HepG2 (cell line): ENCODE results near the gene MYO7B. TPM values are rescaled to one million over a fixed set of nuclear protein-coding genes. Genes with fewer than 3 reads are reported as not detected.
A peak's percentile ranks its signal among the peaks of the same experiment; 100 is the strongest.

Experiments
- ADNP ChIP-seq: sonication (generic); formaldehyde crosslinking; IDR thresholded peaks from 2 replicates; pipeline ENCODE4 v1.4.0; 2020; ENCODE audit warnings: missing genetic modification reagents
- FIP1L1 ChIP-seq: fragments of 200-400 bp; formaldehyde crosslinking; IDR thresholded peaks from 2 replicates; pipeline ENCODE4 v1.6.1; 2018; ENCODE audit warnings: low read depth, mild to moderate bottlenecking, low read length, moderate library complexity, borderline replicate concordance; ENCODE audit not compliant: insufficient read depth
- GATAD1 ChIP-seq: IDR thresholded peaks from 2 replicates; pipeline ENCODE4 v1.6.1; 2016; ENCODE audit warnings: missing genetic modification reagents, missing compliant biosample characterization
- HMGA1 ChIP-seq: sonication (generic); formaldehyde crosslinking; conservative IDR thresholded peaks from 2 replicates; pipeline ENCODE4 v1.4.0; 2020; ENCODE audit warnings: missing genetic modification reagents
- ISL2 ChIP-seq: sonication (generic); formaldehyde crosslinking; IDR thresholded peaks from 2 replicates; pipeline ENCODE4 v1.5.0; 2020; ENCODE audit warnings: missing genetic modification reagents
- JARID2 ChIP-seq: sonication (generic); formaldehyde crosslinking; IDR thresholded peaks from 2 replicates; pipeline ENCODE4 v1.8.1; 2023; ENCODE audit warnings: missing genetic modification reagents, inconsistent platforms; ENCODE audit not compliant: insufficient replicate concordance
- JUND ChIP-seq: sonication (generic); formaldehyde crosslinking; IDR thresholded peaks from 2 replicates; pipeline ENCODE4 v1.8.0; 2022; ENCODE audit warnings: mild to moderate bottlenecking, missing genetic modification reagents
- KLF9 ChIP-seq: IDR thresholded peaks from 2 replicates; pipeline ENCODE4 v1.6.1; 2016; ENCODE audit warnings: low read depth
- MEIS1 ChIP-seq: sonication (generic); formaldehyde crosslinking; IDR thresholded peaks from 2 replicates; pipeline ENCODE4 v1.9.0; 2021; ENCODE audit warnings: mild to moderate bottlenecking, missing genetic modification reagents, moderate library complexity, borderline replicate concordance
- MNT ChIP-seq: fragments of 450-650 bp; IDR thresholded peaks from 2 replicates; pipeline ENCODE4 v1.6.1; 2016
- MTA1 ChIP-seq: sonication (generic); formaldehyde crosslinking; IDR thresholded peaks from 2 replicates; pipeline ENCODE4 v1.4.0; 2020; ENCODE audit warnings: missing genetic modification reagents, mild to moderate bottlenecking, borderline replicate concordance
- MYPOP ChIP-seq: sonication (generic); formaldehyde crosslinking; IDR thresholded peaks from 2 replicates; pipeline ENCODE4 v1.8.1; 2023; ENCODE audit warnings: mild to moderate bottlenecking, moderate library complexity, missing genetic modification reagents
- POLR2AphosphoS2 ChIP-seq: IDR thresholded peaks from 2 replicates; pipeline ENCODE4 v1.6.1; 2011; ENCODE audit warnings: low read depth, low read length, improper control_type of control experiment
- RFX1 ChIP-seq: fragments of 450-650 bp; IDR thresholded peaks from 2 replicates; pipeline ENCODE4 v1.6.1; 2017
- RFXAP ChIP-seq: sonication (generic); formaldehyde crosslinking; IDR thresholded peaks from 2 replicates; pipeline ENCODE4 v1.4.0; 2020; ENCODE audit warnings: missing genetic modification reagents, borderline replicate concordance
- SIN3A ChIP-seq: IDR thresholded peaks from 2 replicates; pipeline ENCODE4 v1.6.1; 2011; ENCODE audit warnings: low read depth, mild to moderate bottlenecking, control low read depth, low read length, borderline replicate concordance
- SNAI1 ChIP-seq: sonication (generic); formaldehyde crosslinking; IDR thresholded peaks from 2 replicates; pipeline ENCODE4 v1.5.0; 2020; ENCODE audit warnings: mild to moderate bottlenecking, missing genetic modification reagents, borderline replicate concordance
- SRSF9 ChIP-seq: fragments of 200-400 bp; formaldehyde crosslinking; IDR thresholded peaks from 2 replicates; pipeline ENCODE4 v1.6.1; 2018; ENCODE audit warnings: borderline replicate concordance, mild to moderate bottlenecking, low read depth, low read length; ENCODE audit not compliant: insufficient read depth, poor library complexity, severe bottlenecking
- TBP ChIP-seq: sonication (generic); formaldehyde crosslinking; IDR thresholded peaks from 2 replicates; pipeline ENCODE4 v1.5.0; 2020; ENCODE audit warnings: missing genetic modification reagents
- TRIM24 ChIP-seq: sonication (generic); formaldehyde crosslinking; IDR thresholded peaks from 2 replicates; pipeline ENCODE4 v1.8.0; 2022; ENCODE audit warnings: mild to moderate bottlenecking, missing genetic modification reagents
- ZBTB2 ChIP-seq: sonication (generic); formaldehyde crosslinking; IDR thresholded peaks from 2 replicates; pipeline ENCODE4 v1.8.0; 2022; ENCODE audit warnings: low read depth, missing genetic modification reagents
- ZFP36 ChIP-seq: fragments of 150-350 bp; IDR thresholded peaks from 2 replicates; pipeline ENCODE4 v1.6.1; 2018; ENCODE audit warnings: borderline replicate concordance, low read length, low read depth; ENCODE audit not compliant: partially characterized antibody
- ZNF207 ChIP-seq: fragments of 450-650 bp; IDR thresholded peaks from 2 replicates; pipeline ENCODE4 v1.6.1; 2016; ENCODE audit warnings: antibody characterized with exemption, borderline replicate concordance
- ZNF33A ChIP-seq: sonication (generic); formaldehyde crosslinking; IDR thresholded peaks from 2 replicates; pipeline ENCODE4 v1.5.1; 2020; ENCODE audit warnings: missing genetic modification reagents, mild to moderate bottlenecking, moderate library complexity, borderline replicate concordance
- ZNF563 ChIP-seq: sonication (generic); formaldehyde crosslinking; IDR thresholded peaks from 2 replicates; pipeline ENCODE4 v1.8.0; 2022; ENCODE audit warnings: mild to moderate bottlenecking, moderate library complexity, missing genetic modification reagents
- ZNF749 ChIP-seq: sonication (generic); formaldehyde crosslinking; IDR thresholded peaks from 2 replicates; pipeline ENCODE4 v1.8.0; 2022; ENCODE audit warnings: mild to moderate bottlenecking, missing genetic modification reagents, moderate library complexity, borderline replicate concordance
- polyA plus RNA-seq, 8 experiments: library from polyadenylated mRNA; depleted of rRNA in 3 of 8; stranded (reverse) in 7 of 8; unstranded in 1 of 8; fragments of >200 nt; fragmentation: Illumina TruSeq in 4 of 8; extraction: Trizol in 4 of 8; gene quantifications; 2 replicates each; pipeline versions ENCODE4 v1.2.1 to v1.2.3, GENCODE V29; 2011 to 2016; ENCODE audit warnings: low read depth in 4 of 8, missing spikeins in 1 of 8, mixed read lengths in 1 of 8; ENCODE audit not compliant: insufficient read depth in 1 of 8
- total RNA-seq, 5 experiments: library from RNA; depleted of rRNA; stranded (reverse); fragments of >200 nt; fragmentation: Illumina TruSeq; extraction: Trizol; gene quantifications; 2 replicates each; pipeline ENCODE4 v1.2.3, GENCODE V29; 2016; ENCODE audit warnings: low read depth in 1 of 5
- TF ChIP-seq, protein P1 (sequence below): sonication (generic); formaldehyde crosslinking; IDR thresholded peaks from 2 replicates; pipeline ENCODE4 v1.5.0; 2020; ENCODE audit warnings: missing genetic modification reagents

Gene MYO7B
- total and polyA plus RNA-seq, 2 of the 13 experiments (the other 11 are each of a cell fraction or from before 2014, with no cell fraction given) = not detected

GRCh38 chr2:127591221-127591923 lies 55.9 kb downstream of the MYO7B start (continued):
- TF ChIP-seq FIP1L1 (no peak), ISL2 (CRISPR knock-in tag) (no peak), GATAD1 (no peak; the same call in 1 of the 2 replicates), MEIS1 (CRISPR knock-in tag) (no peak), RFXAP (CRISPR knock-in tag) (no peak), ZNF563 (no peak), ZNF749 (no peak), SRSF9 (no peak), MTA1 (CRISPR knock-in tag) (no peak), SIN3A (no peak), POLR2AphosphoS2 (no peak), MYPOP (CRISPR knock-in tag) (peak; percentile 68; the same call in 1 of the 2 replicates), JUND (CRISPR knock-in tag) (no peak), TRIM24 (CRISPR knock-in tag) (no peak), SNAI1 (CRISPR knock-in tag) (no peak), ZNF207 (no peak), ADNP (CRISPR knock-in tag) (no peak), JARID2 (CRISPR knock-in tag) (peak; percentile 71), ZNF33A (CRISPR knock-in tag) (no peak), MNT (no peak), ZFP36 (peak; percentile 25), ZBTB2 (CRISPR knock-in tag) (no peak), TBP (CRISPR knock-in tag) (peak; percentile 73; the same call in 1 of the 2 replicates), RFX1 (no peak), HMGA1 (no peak), KLF9 (no peak)
- TF ChIP-seq, protein P1, sequence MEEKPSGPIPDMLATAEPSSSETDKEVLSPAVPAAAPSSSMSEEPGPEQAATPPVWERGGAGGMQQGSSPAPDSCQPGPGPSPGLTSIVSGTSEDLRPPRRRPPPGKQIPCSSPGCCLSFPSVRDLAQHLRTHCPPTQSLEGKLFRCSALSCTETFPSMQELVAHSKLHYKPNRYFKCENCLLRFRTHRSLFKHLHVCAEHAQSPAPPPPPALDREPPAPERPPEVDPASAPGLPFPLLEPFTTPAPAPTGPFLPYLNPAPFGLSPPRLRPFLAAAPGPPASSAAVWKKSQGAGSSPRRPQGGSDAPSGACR = 0 out of 2 replicates have a peak, but pooled peaks have one; percentile 39
